Activated naive CD4-positive, alpha-beta T cell treated with anti-CD3 and anti-CD28 coated beads, Interleukin-2, amount 10 ng/mL, durations not matched to agents 7 days and 5 days (primary cell): ENCODE measurements around the gene HSPG2.

Source experiments
- CTCF ChIA-PET: fragments of 350-600 bp; sonication (Branson Sonifier 250); formaldehyde crosslinking; loops from one replicate; lab custom pipeline; 2021; ENCODE audit warnings: antibody characterized with exemption; lab: Charles Lee
- DNase-seq: peaks from one replicate; pipeline ENCODE4 v3.0.0-alpha.2; 2020
- H3K27ac Mint-ChIP-seq: one replicate; pipeline ENCODE4 v1.8.0; 2021; ENCODE audit warnings: mild to moderate bottlenecking, moderate library complexity, mixed read lengths
- H3K27me3 Mint-ChIP-seq: one replicate; pipeline ENCODE4 v1.8.0; 2021; ENCODE audit warnings: mild to moderate bottlenecking, mixed read lengths
- H3K36me3 Mint-ChIP-seq: one replicate; pipeline ENCODE4 v1.8.0; 2021; ENCODE audit warnings: mixed read lengths
- H3K4me1 Mint-ChIP-seq: one replicate; pipeline ENCODE4 v1.8.0; 2021; ENCODE audit warnings: mixed read lengths
- H3K4me3 Mint-ChIP-seq: one replicate; pipeline ENCODE4 v1.8.0; 2021; ENCODE audit warnings: mild to moderate bottlenecking, moderate library complexity, mixed read lengths
- H3K9me3 Mint-ChIP-seq: one replicate; pipeline ENCODE4 v1.8.0; 2021; ENCODE audit warnings: mixed read lengths

Gene HSPG2

GRCh38 chr1:21822349-21822748, 114.8 kb downstream of the HSPG2 start:
- no peaks in the 10 kb centered on the region for H3K36me3 Mint-ChIP-seq
- no peak for DNase-seq
- CTCF ChIA-PET: no interaction called here
- H3K4me3 Mint-ChIP-seq: no peak overlapping the region
- no peak overlapping the region for H3K27ac Mint-ChIP-seq
- H3K27me3 Mint-ChIP-seq: peaks cover 12% of the 10 kb centered on the region
- peaks cover 4% of the 10 kb centered on the region for H3K4me1 Mint-ChIP-seq
- H3K9me3 Mint-ChIP-seq: no peaks in the 10 kb centered on the region

GRCh38 chr1:21821385-21822019, 115.6 kb downstream of the HSPG2 start:
- DNase-seq: no peak
- H3K9me3 Mint-ChIP-seq: no peaks in the 10 kb centered on the region
- CTCF ChIA-PET: no interaction called here
- peaks cover 4% of the 10 kb centered on the region for H3K4me1 Mint-ChIP-seq
- no peak overlapping the region for H3K4me3 Mint-ChIP-seq
- peaks cover 17% of the 10 kb centered on the region for H3K27me3 Mint-ChIP-seq
- H3K27ac Mint-ChIP-seq: no peak overlapping the region
- H3K36me3 Mint-ChIP-seq: no peaks in the 10 kb centered on the region

DNA sequence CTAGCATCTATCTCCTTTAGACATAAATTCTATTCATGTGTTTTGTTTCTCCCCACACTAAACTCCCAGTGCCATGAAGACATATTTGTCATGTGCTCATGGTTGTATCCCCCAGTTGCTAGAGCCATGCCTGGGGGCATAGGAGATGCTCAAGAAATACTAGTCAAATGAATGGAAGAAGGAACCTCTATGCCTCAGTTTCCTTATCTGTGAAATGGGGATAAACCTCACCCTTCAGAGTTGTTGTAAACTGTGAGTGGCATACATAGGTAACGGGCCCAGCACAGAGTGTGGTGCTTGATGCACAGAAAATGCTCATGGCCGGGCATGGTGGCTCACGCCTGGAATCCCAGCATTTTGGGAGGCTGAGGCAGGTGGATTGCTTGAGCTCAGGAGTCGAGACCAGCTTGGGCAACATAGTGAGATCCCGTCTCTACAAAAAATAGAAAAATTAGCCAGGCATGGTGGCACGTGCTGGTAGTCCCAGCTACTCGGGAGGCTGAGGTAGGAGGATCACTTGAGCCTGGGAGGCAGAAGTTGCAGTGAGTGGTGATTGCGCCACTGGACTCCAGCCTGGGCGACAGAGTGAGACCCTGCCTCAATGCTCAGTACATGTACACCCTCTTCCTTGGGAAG, 116.4 kb downstream of the HSPG2 start:
- H3K36me3 Mint-ChIP-seq: no peaks in the 10 kb centered on the region
- DNase-seq: no peak
- no peak overlapping the region for H3K4me3 Mint-ChIP-seq
- CTCF ChIA-PET: no interaction called here
- no peak overlapping the region for H3K27ac Mint-ChIP-seq
- no peaks in the 10 kb centered on the region for H3K9me3 Mint-ChIP-seq
- peaks cover 4% of the 10 kb centered on the region for H3K4me1 Mint-ChIP-seq
- peaks cover 22% of the 10 kb centered on the region for H3K27me3 Mint-ChIP-seq

DNA sequence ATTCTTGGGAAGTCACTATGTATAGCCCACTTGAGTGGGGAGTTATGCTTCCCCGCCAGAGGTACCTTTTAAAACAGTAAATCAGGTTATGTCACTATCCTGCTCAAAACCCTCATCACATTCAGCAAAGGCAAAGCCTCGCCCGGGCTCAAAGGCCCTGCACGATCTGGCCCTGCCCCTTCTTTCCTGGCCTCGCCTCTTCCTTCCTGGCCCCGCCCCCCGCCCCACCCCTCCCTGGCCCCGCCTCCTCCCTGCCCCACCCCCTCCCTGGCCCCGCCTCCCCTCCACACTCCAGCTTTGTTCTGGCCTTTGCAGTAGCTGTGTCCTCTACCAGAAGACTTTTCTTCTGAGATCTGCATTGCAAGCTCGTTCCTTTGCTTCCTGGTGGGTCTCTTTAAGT, 118.5 kb downstream of the HSPG2 start:
- Mint-ChIP-seq H3K36me3 (no peaks in the 10 kb centered on the region), H3K27me3 (peaks cover 38% of the 10 kb centered on the region), H3K9me3 (no peaks in the 10 kb centered on the region), H3K4me1 (peaks cover 10% of the 10 kb centered on the region), H3K4me3 (no peak overlapping the region), H3K27ac (no peak overlapping the region)
- CTCF ChIA-PET: no interaction called here
- DNase-seq: peak; percentile 59

GRCh38 chr1:21816602-21817302, 120.4 kb downstream of the HSPG2 start:
- Mint-ChIP-seq H3K27me3 (peaks cover 55% of the 10 kb centered on the region), H3K36me3 (no peaks in the 10 kb centered on the region), H3K9me3 (no peaks in the 10 kb centered on the region), H3K27ac (no peak overlapping the region), H3K4me3 (no peak overlapping the region), H3K4me1 (peaks cover 10% of the 10 kb centered on the region)
- DNase-seq: no peak
- CTCF ChIA-PET: interaction anchor here (0.7 kb wide), 1 partner anchor 57 kb away, joined by 3 read pairs; no protein-coding TSS in a partner anchor

DNA sequence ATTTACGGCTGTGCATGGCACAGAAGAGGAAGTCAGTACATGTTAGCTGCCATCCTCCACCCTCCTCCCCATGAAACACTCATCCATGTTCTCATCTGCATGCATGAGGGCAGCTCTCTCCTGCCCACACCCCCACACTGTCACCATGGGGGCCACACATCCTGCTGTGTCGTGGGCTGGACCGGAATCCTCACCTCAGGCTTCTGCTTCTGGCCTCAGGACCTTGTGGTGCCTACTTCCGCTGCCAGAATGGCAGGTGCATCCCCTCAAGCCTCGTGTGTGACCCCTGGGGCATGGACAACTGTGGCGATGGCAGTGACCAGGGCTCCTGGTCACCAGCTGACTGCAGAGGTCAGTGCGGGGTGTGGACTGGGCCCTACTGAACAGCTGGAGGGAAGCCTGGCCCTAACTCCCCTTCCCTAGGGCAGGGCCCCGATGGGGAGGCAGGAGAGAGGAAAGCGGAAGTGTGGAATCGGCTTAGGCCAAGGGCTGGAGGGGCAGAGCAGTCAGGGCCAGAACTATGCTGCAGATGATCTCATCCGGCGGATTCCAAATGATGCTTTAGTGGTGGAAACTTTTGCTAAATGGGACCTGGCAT, 121.3 kb downstream of the HSPG2 start:
- Mint-ChIP-seq H3K27ac (no peak overlapping the region), H3K36me3 (no peaks in the 10 kb centered on the region), H3K4me3 (no peak overlapping the region), H3K4me1 (peaks cover 10% of the 10 kb centered on the region), H3K9me3 (no peaks in the 10 kb centered on the region), H3K27me3 (peaks cover 51% of the 10 kb centered on the region)
- DNase-seq: no peak
- CTCF ChIA-PET: no interaction called here

GRCh38 chr1:21814981-21815582, 122.0 kb downstream of the HSPG2 start:
- Mint-ChIP-seq H3K4me3 (peak overlapping the region; percentile 50), H3K9me3 (no peaks in the 10 kb centered on the region), H3K27ac (no peak overlapping the region), H3K4me1 (peaks cover 10% of the 10 kb centered on the region), H3K36me3 (no peaks in the 10 kb centered on the region), H3K27me3 (peaks cover 48% of the 10 kb centered on the region)
- CTCF ChIA-PET: no interaction called here
- no peak for DNase-seq

DNA sequence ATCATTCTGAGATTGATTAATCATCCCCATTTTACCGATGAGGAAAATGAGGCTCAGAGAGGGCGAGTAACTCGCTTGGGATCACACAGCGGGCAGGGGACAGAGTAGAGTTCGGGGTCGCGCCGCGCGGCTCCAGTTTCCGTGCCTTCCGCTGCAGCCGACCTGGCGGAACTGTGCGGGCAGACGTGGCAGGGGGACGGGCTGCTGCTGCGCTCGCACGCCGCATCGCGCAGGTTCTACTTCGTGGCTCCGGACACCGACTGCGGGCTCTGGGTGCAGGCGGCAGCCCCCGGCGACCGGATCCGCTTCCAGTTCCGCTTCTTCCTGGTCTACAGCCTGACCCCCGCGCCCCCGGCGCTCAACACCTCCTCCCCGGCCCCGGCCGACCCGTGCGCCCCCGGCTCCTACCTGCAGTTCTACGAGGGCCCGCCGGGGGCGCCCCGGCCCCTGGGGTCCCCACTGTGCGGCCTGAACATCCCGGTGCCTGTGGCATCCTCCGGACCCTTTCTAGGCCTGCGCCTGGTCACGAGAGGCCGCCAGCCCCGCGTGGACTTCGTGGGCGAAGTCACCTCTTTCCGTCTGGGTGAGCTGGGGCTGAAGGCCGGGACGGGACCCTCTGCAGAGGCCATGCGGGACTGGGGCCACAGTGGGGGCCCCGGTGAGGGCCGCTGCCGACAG, 122.7 kb downstream of the HSPG2 start:
- peak; percentile 43 for DNase-seq
- H3K27ac Mint-ChIP-seq: no peak overlapping the region
- H3K27me3 Mint-ChIP-seq: peaks cover 48% of the 10 kb centered on the region
- CTCF ChIA-PET: no interaction called here
- peaks cover 10% of the 10 kb centered on the region for H3K4me1 Mint-ChIP-seq
- no peaks in the 10 kb centered on the region for H3K36me3 Mint-ChIP-seq
- no peaks in the 10 kb centered on the region for H3K9me3 Mint-ChIP-seq
- H3K4me3 Mint-ChIP-seq: peak overlapping the region; percentile 52

GRCh38 chr1:21813542-21813941, 123.6 kb downstream of the HSPG2 start:
- CTCF ChIA-PET: no interaction called here
- Mint-ChIP-seq H3K27ac (no peak overlapping the region), H3K36me3 (no peaks in the 10 kb centered on the region), H3K4me3 (no peak overlapping the region), H3K4me1 (peaks cover 9% of the 10 kb centered on the region), H3K9me3 (no peaks in the 10 kb centered on the region), H3K27me3 (peaks cover 48% of the 10 kb centered on the region)
- no peak for DNase-seq

DNA sequence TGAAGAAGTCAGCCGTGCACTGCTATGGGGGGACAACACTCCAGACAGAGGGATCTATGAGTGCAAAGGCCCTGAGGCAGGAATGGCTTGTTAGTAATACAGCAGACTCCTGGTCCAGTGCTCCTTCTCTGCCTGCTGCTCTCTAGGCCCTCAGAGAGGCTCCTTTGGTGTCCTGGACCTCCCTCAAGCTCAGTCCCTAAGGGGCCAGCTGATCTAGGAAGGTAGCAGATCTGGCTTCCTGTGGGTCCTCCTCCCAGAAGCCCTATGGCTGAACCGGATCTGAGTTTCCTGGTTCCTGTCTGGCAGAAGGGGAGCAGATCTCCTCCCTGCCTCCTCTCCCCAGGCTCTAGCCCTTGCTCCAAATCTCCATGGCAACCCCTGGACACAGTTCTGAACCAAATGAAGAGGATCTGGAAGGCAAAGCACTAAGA, 125.2 kb downstream of the HSPG2 start, which contains the start of gene LDLRAD2:
TSS of gene LDLRAD2 (plus strand) at position 391 of the 431 bp plus-strand sequence. CDS start 187 bp downstream, outside the sequence.
- no peak within 1 kb of the TSS for H3K4me3 Mint-ChIP-seq
- H3K27me3 Mint-ChIP-seq: peaks cover 46% of the 10 kb centered on the region
- no peaks in the 10 kb centered on the region for H3K36me3 Mint-ChIP-seq
- peaks cover 6% of the 10 kb centered on the region for H3K4me1 Mint-ChIP-seq
- CTCF ChIA-PET: no interaction called here
- no peaks in the 10 kb centered on the region for H3K9me3 Mint-ChIP-seq
- DNase-seq: no peak
- H3K27ac Mint-ChIP-seq: no peak within 1 kb of the TSS

DNA sequence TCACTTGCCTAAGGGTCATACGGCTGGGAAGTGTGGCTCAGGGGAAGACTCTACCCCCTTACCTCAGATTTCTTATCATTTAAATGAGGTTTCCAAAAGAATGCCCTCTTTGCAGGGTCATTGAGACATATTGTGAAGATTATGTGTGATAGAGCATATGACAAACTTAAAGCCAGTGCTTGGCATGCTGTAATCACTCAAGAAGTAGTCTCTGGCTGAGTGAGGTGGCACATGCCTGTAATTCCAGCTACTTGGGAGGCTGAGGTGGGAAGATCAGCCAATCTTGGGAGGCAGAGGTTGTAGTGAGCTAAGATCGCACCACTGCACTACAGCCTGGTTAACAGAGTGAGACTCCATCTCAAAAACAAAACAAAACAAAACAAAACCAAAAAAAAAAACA, 132.6 kb downstream of the HSPG2 start:
- no peak overlapping the region for H3K4me3 Mint-ChIP-seq
- no peaks in the 10 kb centered on the region for H3K4me1 Mint-ChIP-seq
- no peak overlapping the region for H3K27ac Mint-ChIP-seq

DNA sequence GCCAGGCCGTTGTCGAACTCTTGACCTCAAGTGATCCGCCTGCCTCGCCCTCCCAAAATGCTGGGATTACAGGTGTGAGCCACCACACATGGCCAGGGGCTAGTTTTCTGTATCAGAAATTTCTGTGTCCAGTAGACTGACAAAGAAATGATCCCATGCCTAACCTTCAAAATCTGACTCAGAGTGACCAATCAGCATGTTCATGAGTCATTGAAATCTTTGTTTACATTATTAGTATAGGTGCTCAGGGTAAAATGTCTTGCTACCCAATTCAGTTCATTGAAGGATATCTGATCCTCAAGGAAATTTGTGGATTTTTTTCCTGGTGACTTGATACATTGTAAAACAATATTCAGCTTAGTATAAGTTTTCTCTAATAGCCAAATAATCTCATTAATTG, 136.0 kb downstream of the HSPG2 start:
- no peaks in the 10 kb centered on the region for H3K9me3 Mint-ChIP-seq
- no peak for DNase-seq
- H3K27ac Mint-ChIP-seq: no peak overlapping the region
- no peaks in the 10 kb centered on the region for H3K27me3 Mint-ChIP-seq
- CTCF ChIA-PET: no interaction called here
- H3K4me1 Mint-ChIP-seq: no peaks in the 10 kb centered on the region
- no peak overlapping the region for H3K4me3 Mint-ChIP-seq
- no peaks in the 10 kb centered on the region for H3K36me3 Mint-ChIP-seq

More for the DNA sequence above, 132.6 kb downstream of the HSPG2 start:
- Mint-ChIP-seq H3K36me3 (no peaks in the 10 kb centered on the region), H3K9me3 (no peaks in the 10 kb centered on the region), H3K27me3 (no peaks in the 10 kb centered on the region)
- no peak for DNase-seq
- CTCF ChIA-PET: no interaction called here

DNA sequence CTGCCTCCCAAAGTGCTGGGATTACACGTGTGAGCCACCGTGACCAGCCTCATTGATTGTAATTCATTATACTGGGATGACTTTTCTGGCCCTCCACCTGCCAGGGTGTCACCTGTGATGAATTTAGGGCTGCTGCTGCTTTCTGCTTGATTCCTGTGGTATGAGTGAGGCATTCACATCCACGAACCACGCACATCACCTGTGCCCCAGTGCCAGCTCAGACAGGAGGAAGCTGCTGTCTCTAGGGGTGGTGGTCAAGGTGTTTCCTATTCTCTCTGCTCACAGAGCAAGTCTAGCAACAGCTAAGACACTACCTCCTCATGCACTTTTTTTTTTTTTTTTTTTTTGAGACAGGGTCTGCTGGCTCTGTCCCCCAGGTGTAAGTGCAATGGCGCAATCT, 137.4 kb downstream of the HSPG2 start:
- no peaks in the 10 kb centered on the region for H3K27me3 Mint-ChIP-seq
- CTCF ChIA-PET: no interaction called here
- H3K27ac Mint-ChIP-seq: no peak overlapping the region
- no peak overlapping the region for H3K4me3 Mint-ChIP-seq
- H3K36me3 Mint-ChIP-seq: no peaks in the 10 kb centered on the region
- no peak for DNase-seq
- H3K9me3 Mint-ChIP-seq: peaks cover 8% of the 10 kb centered on the region
- H3K4me1 Mint-ChIP-seq: no peaks in the 10 kb centered on the region

GRCh38 chr1:21795075-21795474, 142.0 kb downstream of the HSPG2 start:
- CTCF ChIA-PET: no interaction called here
- Mint-ChIP-seq H3K27ac (no peak overlapping the region), H3K27me3 (no peaks in the 10 kb centered on the region)

More at GRCh38 chr1:21795075-21795474, 142.0 kb downstream of the HSPG2 start:
- Mint-ChIP-seq H3K36me3 (no peaks in the 10 kb centered on the region), H3K4me3 (no peak overlapping the region), H3K9me3 (peaks cover 11% of the 10 kb centered on the region), H3K4me1 (peaks cover 8% of the 10 kb centered on the region)
- DNase-seq: no peak
